Activated naive CD8-positive, alpha-beta T cell (primary cell): ENCODE data around the gene SH2B3.

ENCODE experiments used
- H3K27ac Mint-ChIP-seq: one replicate; pipeline ENCODE4 v1.8.0; 2021; ENCODE audit warnings: mixed read lengths
- H3K27me3 Mint-ChIP-seq: one replicate; pipeline ENCODE4 v1.8.0; 2021; ENCODE audit warnings: mixed read lengths
- H3K36me3 Mint-ChIP-seq: one replicate; pipeline ENCODE4 v1.8.0; 2021; ENCODE audit warnings: mixed read lengths
- H3K4me1 Mint-ChIP-seq: one replicate; pipeline ENCODE4 v1.8.0; 2021; ENCODE audit warnings: low read depth, mixed read lengths
- H3K4me3 Mint-ChIP-seq: one replicate; pipeline ENCODE4 v1.8.0; 2021; ENCODE audit warnings: mild to moderate bottlenecking, mixed read lengths
- H3K9me3 Mint-ChIP-seq: one replicate; pipeline ENCODE4 v1.8.0; 2021; ENCODE audit warnings: low read depth, mixed read lengths

The SH2B3 gene

GRCh38 chr12:111410431-111411184 lies 4.9 kb downstream of the SH2B3 start:
- Mint-ChIP-seq H3K36me3 (peaks cover 2% of the 10 kb centered on the region), H3K9me3 (no peaks in the 10 kb centered on the region), H3K4me1 (peaks cover 76% of the 10 kb centered on the region), H3K27me3 (no peaks in the 10 kb centered on the region), H3K4me3 (peak overlapping the region; percentile 95), H3K27ac (peak overlapping the region; percentile 61)

GRCh38 chr12:111411185-111411764 lies 5.6 kb downstream of the SH2B3 start:
- Mint-ChIP-seq H3K27ac (peak overlapping the region; percentile 22), H3K27me3 (no peaks in the 10 kb centered on the region), H3K9me3 (no peaks in the 10 kb centered on the region), H3K4me1 (peaks cover 78% of the 10 kb centered on the region), H3K36me3 (peaks cover 2% of the 10 kb centered on the region), H3K4me3 (peak overlapping the region; percentile 56)

- H3K4me1 Mint-ChIP-seq, result peaks cover 81% of the 10 kb centered on the region
- no peaks in the 10 kb centered on the region for H3K9me3 Mint-ChIP-seq
- peaks cover 2% of the 10 kb centered on the region for H3K36me3 Mint-ChIP-seq
- peak overlapping the region; percentile 77 for H3K4me3 Mint-ChIP-seq
- peak overlapping the region; percentile 79 for H3K27ac Mint-ChIP-seq
- H3K27me3 Mint-ChIP-seq, result no peaks in the 10 kb centered on the region
These were observed 6.5 kb downstream of the SH2B3 start for GRCh38 chr12:111412007-111412829.

- H3K27me3 Mint-ChIP-seq, result no peaks in the 10 kb centered on the region
- peaks cover 2% of the 10 kb centered on the region for H3K36me3 Mint-ChIP-seq
- no peaks in the 10 kb centered on the region for H3K9me3 Mint-ChIP-seq
- H3K27ac Mint-ChIP-seq, result peak overlapping the region; percentile 67
- H3K4me3 Mint-ChIP-seq, result peak overlapping the region; percentile 77
- peaks cover 75% of the 10 kb centered on the region for H3K4me1 Mint-ChIP-seq
These were observed 7.2 kb downstream of the SH2B3 start for GRCh38 chr12:111412830-111413441.

GRCh38 chr12:111413442-111414086 lies 7.8 kb downstream of the SH2B3 start:
- Mint-ChIP-seq H3K36me3 (peaks cover 2% of the 10 kb centered on the region), H3K4me3 (peak overlapping the region; percentile 54), H3K27ac (peak overlapping the region; percentile 67), H3K27me3 (no peaks in the 10 kb centered on the region), H3K9me3 (no peaks in the 10 kb centered on the region), H3K4me1 (peaks cover 69% of the 10 kb centered on the region)

- H3K27me3 Mint-ChIP-seq, result no peaks in the 10 kb centered on the region
- H3K4me3 Mint-ChIP-seq, result peak overlapping the region; percentile 30
- no peaks in the 10 kb centered on the region for H3K36me3 Mint-ChIP-seq
- peaks cover 58% of the 10 kb centered on the region for H3K4me1 Mint-ChIP-seq
- no peak overlapping the region for H3K27ac Mint-ChIP-seq
- H3K9me3 Mint-ChIP-seq, result no peaks in the 10 kb centered on the region
These were observed 9.1 kb downstream of the SH2B3 start for GRCh38 chr12:111414711-111415252.

GRCh38 chr12:111417290-111417689 lies 11.6 kb downstream of the SH2B3 start:
- Mint-ChIP-seq H3K36me3 (no peaks in the 10 kb centered on the region), H3K9me3 (no peaks in the 10 kb centered on the region), H3K27ac (no peak overlapping the region), H3K4me3 (no peak overlapping the region), H3K27me3 (no peaks in the 10 kb centered on the region), H3K4me1 (peaks cover 46% of the 10 kb centered on the region)

- Mint-ChIP-seq H3K9me3 (no peaks in the 10 kb centered on the region), H3K27me3 (no peaks in the 10 kb centered on the region), H3K27ac (no peak overlapping the region), H3K36me3 (no peaks in the 10 kb centered on the region), H3K4me3 (no peak overlapping the region), H3K4me1 (peaks cover 40% of the 10 kb centered on the region)
These were observed 12.3 kb downstream of the SH2B3 start for GRCh38 chr12:111417784-111418593.

GRCh38 chr12:111418594-111418880 lies 12.8 kb downstream of the SH2B3 start:
- Mint-ChIP-seq H3K27me3 (no peaks in the 10 kb centered on the region), H3K4me1 (peaks cover 35% of the 10 kb centered on the region), H3K9me3 (no peaks in the 10 kb centered on the region), H3K4me3 (no peak overlapping the region), H3K27ac (no peak overlapping the region), H3K36me3 (no peaks in the 10 kb centered on the region)

GRCh38 chr12:111419784-111420183 lies 14.1 kb downstream of the SH2B3 start:
- Mint-ChIP-seq H3K27me3 (no peaks in the 10 kb centered on the region), H3K9me3 (no peaks in the 10 kb centered on the region), H3K4me3 (no peak overlapping the region), H3K27ac (no peak overlapping the region), H3K36me3 (no peaks in the 10 kb centered on the region), H3K4me1 (peaks cover 29% of the 10 kb centered on the region)

GRCh38 chr12:111420494-111420893 lies 14.8 kb downstream of the SH2B3 start:
- Mint-ChIP-seq H3K27me3 (no peaks in the 10 kb centered on the region), H3K36me3 (no peaks in the 10 kb centered on the region), H3K4me1 (peaks cover 31% of the 10 kb centered on the region), H3K27ac (peak overlapping the region; percentile 16), H3K9me3 (no peaks in the 10 kb centered on the region), H3K4me3 (no peak overlapping the region)

- H3K4me1 Mint-ChIP-seq, result peaks cover 54% of the 10 kb centered on the region
- H3K27ac Mint-ChIP-seq, result no peak overlapping the region
- H3K9me3 Mint-ChIP-seq, result no peaks in the 10 kb centered on the region
- H3K36me3 Mint-ChIP-seq, result no peaks in the 10 kb centered on the region
- H3K27me3 Mint-ChIP-seq, result no peaks in the 10 kb centered on the region
- H3K4me3 Mint-ChIP-seq, result peak overlapping the region; percentile 27
These were observed 18.6 kb downstream of the SH2B3 start for GRCh38 chr12:111424189-111424792.

- Mint-ChIP-seq H3K9me3 (no peaks in the 10 kb centered on the region), H3K4me3 (peak overlapping the region; percentile 27), H3K27me3 (no peaks in the 10 kb centered on the region), H3K4me1 (peaks cover 58% of the 10 kb centered on the region), H3K36me3 (no peaks in the 10 kb centered on the region), H3K27ac (peak overlapping the region; percentile 46)
These were observed 19.1 kb downstream of the SH2B3 start for GRCh38 chr12:111424793-111425251.
